PC-3 (cell line): ENCODE measurements around the gene FMNL2. TPM values are rescaled to one million over a fixed set of nuclear protein-coding genes. Genes with fewer than 3 reads are reported as not detected.

ENCODE experiments used
- ATAC-seq: fragments of 200-7000 bp; cut with Tn5 transposase; 2 replicates; pipeline ENCODE4 v1.9.1; 2020; ENCODE audit warnings: mild to moderate bottlenecking, moderate library complexity
- BruUV-seq: library from RNA; stranded (reverse); fragments of 400-500 nt; replicated peaks from 2 replicates; lab custom pipeline; 2021; lab: Mats Ljungman, UMichigan
- CTCF ChIA-PET: fragments of 300-600 bp; sonication (Branson Sonifier 250); formaldehyde crosslinking; loops from one replicate; lab custom pipeline; 2022; ENCODE audit warnings: antibody characterized with exemption; lab: Charles Lee
- POLR2A ChIA-PET: fragments of 300-600 bp; sonication (Branson Sonifier 250); formaldehyde crosslinking; loops from one replicate; lab custom pipeline; 2022; ENCODE audit warnings: antibody characterized with exemption; ENCODE audit not compliant: unreplicated experiment; lab: Charles Lee
- DNase-seq: peaks from one replicate; pipeline ENCODE4 v3.0.0-alpha.2; 2015
- H2AFZ ChIP-seq: fragments of 300-600 bp; sonication (generic); 2 replicates; pipeline ENCODE4 v1.6.0; 2016; ENCODE audit warnings: antibody characterized with exemption, low read length
- H3F3A ChIP-seq: fragments of 300-600 bp; sonication (generic); one replicate; pipeline ENCODE4 v1.6.0; 2017; ENCODE audit warnings: antibody characterized with exemption, low read length, control low read depth, mild to moderate bottlenecking; ENCODE audit not compliant: unreplicated experiment
- H3K27ac ChIP-seq: fragments of 300-600 bp; sonication (generic); 2 replicates; pipeline ENCODE4 v1.5.1; 2016; ENCODE audit warnings: mild to moderate bottlenecking, low read length
- H3K27me3 ChIP-seq: fragments of 300-600 bp; sonication (generic); 2 replicates; pipeline ENCODE4 v1.6.1; 2016; ENCODE audit warnings: low read length, mixed read lengths
- H3K36me3 ChIP-seq: fragments of 300-600 bp; sonication (generic); 2 replicates; pipeline ENCODE4 v1.6.1; 2016; ENCODE audit warnings: low read depth, mixed run types, low read length, mixed read lengths
- H3K4me1 ChIP-seq: fragments of 300-600 bp; sonication (generic); 2 replicates; pipeline ENCODE4 v1.5.1; 2016; ENCODE audit warnings: low read length; ENCODE audit not compliant: insufficient read depth
- H3K4me2 ChIP-seq: fragments of 300-600 bp; sonication (generic); 2 replicates; pipeline ENCODE4 v1.6.0; 2016; ENCODE audit warnings: low read length
- H3K4me3 ChIP-seq: fragments of 300-600 bp; sonication (generic); 2 replicates; pipeline ENCODE4 v1.5.1; 2016; ENCODE audit warnings: mild to moderate bottlenecking, low read length, mixed read lengths
- H3K79me2 ChIP-seq: fragments of 300-600 bp; sonication (generic); 2 replicates; pipeline ENCODE4 v1.6.1; 2017; ENCODE audit warnings: low read length, mixed read lengths
- H3K9ac ChIP-seq: fragments of 300-600 bp; sonication (generic); 2 replicates; pipeline ENCODE4 v1.6.0; 2016; ENCODE audit warnings: mild to moderate bottlenecking, low read length
- H3K9me2 ChIP-seq: fragments of 300-600 bp; sonication (generic); replicated peaks from 2 replicates; pipeline ENCODE4 v1.6.1; 2016; ENCODE audit warnings: mixed run types, low read length, mixed read lengths
- H3K9me3 ChIP-seq: fragments of 300-600 bp; sonication (generic); 2 replicates; pipeline ENCODE4 v1.6.1; 2016; ENCODE audit warnings: low read length, mixed read lengths
- H4K20me1 ChIP-seq: fragments of 300-600 bp; sonication (generic); 2 replicates; pipeline ENCODE4 v1.6.1; 2016; ENCODE audit warnings: low read length, mixed read lengths
- CTCF ChIP-seq: fragments of 300-600 bp; sonication (generic); conservative IDR thresholded peaks from 2 replicates; pipeline ENCODE4 v1.5.1; 2017; ENCODE audit warnings: antibody characterized with exemption, low read depth, mild to moderate bottlenecking, low read length
- EZH2 ChIP-seq: fragments of 300-600 bp; sonication (generic); IDR thresholded peaks from one replicate; pipeline ENCODE4 v1.6.1; 2017; ENCODE audit warnings: antibody characterized with exemption, mild to moderate bottlenecking, low read length; ENCODE audit not compliant: unreplicated experiment
- EZH2phosphoT487 ChIP-seq: fragments of 300-600 bp; sonication (generic); IDR thresholded peaks from 2 replicates; pipeline ENCODE4 v1.6.1; 2018; ENCODE audit warnings: mild to moderate bottlenecking, antibody characterized with exemption, low read length, borderline replicate concordance
- intact Hi-C: fragments of 100-400 bp; cut with micrococcal nuclease; formaldehyde crosslinking; loops from 2 replicates; pipeline ENCODE4 v1.9.0; 2023
- total RNA-seq: library from RNA; depleted of rRNA; stranded (reverse); fragments of >200 nt; gene quantifications from 2 replicates; pipeline ENCODE4 v1.2.3, GENCODE V29; 2014

Gene FMNL2
- total RNA-seq, 1 experiment from 2014 or later, result 15.8 TPM

- H3K9me2 ChIP-seq, result no peaks in the 10 kb centered on the region
- H3K4me1 ChIP-seq, result peaks cover 11% of the 10 kb centered on the region
- ChIA-PET CTCF (no interaction called here), POLR2A (interaction anchor here (0.6 kb wide), 1 partner anchor 10 kb away, joined by 4 read pairs; the partner anchor contains the start of gene FMNL2)
- intact Hi-C loops, result no loop called here
- TF ChIP-seq EZH2phosphoT487 (no peak), CTCF (no peak), EZH2 (no peak)
- H4K20me1 ChIP-seq, result no peaks in the 10 kb centered on the region; the same call in 1 of the 2 replicates
- H3K36me3 ChIP-seq, result 0 out of 2 replicates have a peak, but pooled peaks cover 4% of the 10 kb centered on the region
- no peak for ATAC-seq
- no TSS peak for BruUV-seq
- H3K27me3 ChIP-seq, result no peaks in the 10 kb centered on the region
- H3K27ac ChIP-seq, result no peak overlapping the region
- H3K9ac ChIP-seq, result no peak overlapping the region
- no peak overlapping the region for H3K4me3 ChIP-seq
- no peak for DNase-seq
- H3K79me2 ChIP-seq, result peaks cover 60% of the 10 kb centered on the region
- H3K4me2 ChIP-seq, result no peak overlapping the region
- no peaks in the 10 kb centered on the region for H3K9me3 ChIP-seq
- no peak overlapping the region for H2AFZ ChIP-seq
- peaks cover 4% of the 10 kb centered on the region for H3F3A ChIP-seq
Measured at GRCh38 chr2:152344579-152345195, 9.7 kb downstream of the FMNL2 start.

- intact Hi-C loops, result no loop called here
- H3K9ac ChIP-seq, result no peak overlapping the region
- POLR2A ChIA-PET, result no interaction called here
- no TSS peak for BruUV-seq
- no peaks in the 10 kb centered on the region for H3K27me3 ChIP-seq
- DNase-seq (peak; percentile 88), ATAC-seq (peak; percentile 78)
- peaks cover 4% of the 10 kb centered on the region for H3F3A ChIP-seq
- CTCF ChIA-PET, result interaction anchor here (0.5 to 0.7 kb wide), 2 partner anchors 130 to 275 kb away, joined by 3 to 4 read pairs; no protein-coding TSS in a partner anchor
- H3K36me3 ChIP-seq, result 0 out of 2 replicates have a peak, but pooled peaks cover 4% of the 10 kb centered on the region
- H3K9me2 ChIP-seq, result no peaks in the 10 kb centered on the region
- H3K79me2 ChIP-seq, result peaks cover 49% of the 10 kb centered on the region
- no peaks in the 10 kb centered on the region for H3K9me3 ChIP-seq
- H4K20me1 ChIP-seq, result no peaks in the 10 kb centered on the region
- H3K4me2 ChIP-seq, result no peak overlapping the region
- H3K27ac ChIP-seq, result no peak overlapping the region
- H3K4me1 ChIP-seq, result peaks cover 11% of the 10 kb centered on the region
- H3K4me3 ChIP-seq, result no peak overlapping the region
- TF ChIP-seq EZH2phosphoT487 (no peak), EZH2 (no peak), CTCF (no peak)
- H2AFZ ChIP-seq, result no peak overlapping the region
Measured at GRCh38 chr2:152347076-152347475, 12.1 kb downstream of the FMNL2 start.

- no TSS peak for BruUV-seq
- Histone ChIP-seq H3K36me3 (0 out of 2 replicates have a peak, but pooled peaks cover 4% of the 10 kb centered on the region), H3K4me3 (no peak overlapping the region), H2AFZ (no peak overlapping the region), H3K27ac (no peak overlapping the region), H3K9ac (no peak overlapping the region), H3K4me2 (no peak overlapping the region), H3K4me1 (peaks cover 11% of the 10 kb centered on the region), H3K27me3 (no peaks in the 10 kb centered on the region), H3F3A (peaks cover 4% of the 10 kb centered on the region), H3K79me2 (peaks cover 51% of the 10 kb centered on the region), H3K9me3 (no peaks in the 10 kb centered on the region), H4K20me1 (no peaks in the 10 kb centered on the region), H3K9me2 (no peaks in the 10 kb centered on the region)
- DNase-seq, result no peak
- TF ChIP-seq EZH2phosphoT487 (no peak), EZH2 (no peak), CTCF (no peak)
- POLR2A ChIA-PET, result no interaction called here
- intact Hi-C loops, result no loop called here
- CTCF ChIA-PET, result no interaction called here
- ATAC-seq, result no peak
Measured at GRCh38 chr2:152348388-152348787, 13.4 kb downstream of the FMNL2 start.
